GM18867 (cell line): ENCODE measurements around the gene SH3GL1.
"Not testable (repeated sequence)": the region's sequence is repeated elsewhere in the genome, so short reads cannot be mapped to it uniquely, and the experiment has no call there.

Experiments used
- ATAC-seq: cut with Tn5 transposase; IDR thresholded peaks from one replicate; pipeline ENCODE4 v1.9.1; 2021; ENCODE audit warnings: mild to moderate bottlenecking, moderate library complexity; ENCODE audit not compliant: unreplicated experiment

The SH3GL1 gene

GRCh38 chr19:4347521-4347920 is 52.8 kb downstream of the SH3GL1 start:
- ATAC-seq: no peak

DNA sequence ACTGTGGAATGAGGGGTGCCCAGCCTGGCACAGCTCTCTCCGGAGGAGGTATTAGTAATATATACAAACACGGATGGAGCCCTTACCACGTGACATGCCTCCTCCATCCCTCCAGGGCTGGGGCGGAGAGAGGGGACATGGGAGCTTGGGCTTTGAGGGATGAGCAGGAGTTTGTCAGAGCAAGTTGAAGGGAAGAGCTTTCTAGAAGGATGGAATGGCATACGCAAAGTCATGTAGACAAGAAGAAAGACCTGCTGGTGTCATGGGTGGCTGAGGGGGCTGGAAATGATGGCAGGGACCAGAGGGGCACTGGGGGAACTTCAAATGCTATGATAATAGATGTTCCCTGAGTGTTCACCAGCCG is 54.3 kb downstream of the SH3GL1 start:
- no peak for ATAC-seq

GRCh38 chr19:4345342-4346019 is 54.9 kb downstream of the SH3GL1 start:
- ATAC-seq: no peak

- ATAC-seq: peak; percentile 58
Observed at GRCh38 chr19:4343370-4344307, 56.7 kb downstream of the SH3GL1 start, which contains the start of gene MPND. TSS of gene MPND (plus strand) at chr19:4343562. CDS start at chr19:4343594, 32 bp downstream.

DNA sequence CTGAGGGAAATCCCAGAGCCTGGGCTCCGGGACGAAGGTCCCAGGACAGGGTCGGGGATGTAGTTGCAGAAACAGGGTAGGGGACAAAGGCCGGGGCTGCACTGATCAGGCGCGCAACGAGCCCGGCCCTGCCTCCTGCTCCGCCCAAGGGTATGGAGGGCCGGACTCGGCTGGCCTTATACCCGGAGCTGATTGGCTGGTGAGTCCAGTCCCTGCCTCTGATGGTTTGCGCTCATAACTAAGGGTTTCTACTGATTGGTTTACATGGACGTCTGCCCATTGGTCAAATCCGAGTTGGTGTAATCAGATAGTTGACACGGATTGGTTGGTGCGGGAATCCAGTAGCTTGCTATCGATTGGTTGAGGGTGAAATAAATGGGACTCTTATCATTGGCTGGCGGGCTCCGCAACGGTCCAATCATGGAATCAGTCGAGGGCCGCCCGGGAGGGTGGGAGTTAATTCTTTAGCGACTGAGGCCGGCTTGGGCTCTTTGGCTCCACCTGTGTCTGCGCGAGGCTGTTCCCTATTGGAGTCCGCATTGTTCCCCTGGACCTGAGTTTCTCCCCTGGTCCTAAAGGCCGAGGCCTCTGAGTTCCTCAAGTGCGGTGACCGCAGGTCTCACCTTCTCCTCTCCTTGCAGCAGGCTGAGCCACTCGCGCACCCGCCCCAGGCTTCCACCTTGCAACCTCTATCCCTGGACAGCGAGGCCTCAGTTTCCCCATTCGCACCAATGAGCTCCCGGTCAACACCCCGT is 57.6 kb downstream of the SH3GL1 start:
- ATAC-seq: peak; percentile 85

GRCh38 chr19:4342314-4342614 is 58.1 kb downstream of the SH3GL1 start:
- ATAC-seq: no peak

- no peak for ATAC-seq
Observed at GRCh38 chr19:4338441-4339355, 61.6 kb downstream of the SH3GL1 start, which contains the start of gene STAP2. TSS of gene STAP2 (minus strand) at chr19:4338827. CDS start at chr19:4338753, 74 bp downstream.

DNA sequence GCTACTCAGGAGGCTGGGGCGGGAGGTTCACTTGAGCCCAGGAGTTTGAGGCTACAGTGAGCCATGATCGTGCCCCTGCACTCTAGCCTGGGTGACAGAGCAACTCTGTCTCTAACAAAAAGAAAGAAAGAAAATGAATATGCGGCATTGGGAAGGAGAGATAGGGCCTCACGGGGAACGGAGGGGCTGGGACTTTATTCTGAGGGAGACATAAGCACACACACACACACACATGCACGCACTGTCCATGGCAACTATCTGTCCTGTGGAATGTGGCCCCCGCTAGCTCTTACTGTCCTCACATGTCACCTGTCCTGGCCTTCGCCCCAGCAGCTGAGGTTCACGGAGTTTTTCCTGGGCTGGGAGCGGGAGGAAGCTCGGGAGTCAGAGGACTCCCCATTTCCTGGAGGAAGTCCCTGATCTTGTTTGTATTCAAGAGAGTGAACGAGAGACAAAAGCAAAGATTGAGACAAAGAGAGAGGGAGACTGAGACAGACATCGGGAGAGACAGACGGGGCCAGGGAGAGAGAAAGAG is 62.4 kb downstream of the SH3GL1 start:
- no peak for ATAC-seq

GRCh38 chr19:4334929-4335570 is 65.3 kb downstream of the SH3GL1 start:
- no peak for ATAC-seq

- ATAC-seq: no peak
Observed at GRCh38 chr19:4329858-4330257, 70.5 kb downstream of the SH3GL1 start.

DNA sequence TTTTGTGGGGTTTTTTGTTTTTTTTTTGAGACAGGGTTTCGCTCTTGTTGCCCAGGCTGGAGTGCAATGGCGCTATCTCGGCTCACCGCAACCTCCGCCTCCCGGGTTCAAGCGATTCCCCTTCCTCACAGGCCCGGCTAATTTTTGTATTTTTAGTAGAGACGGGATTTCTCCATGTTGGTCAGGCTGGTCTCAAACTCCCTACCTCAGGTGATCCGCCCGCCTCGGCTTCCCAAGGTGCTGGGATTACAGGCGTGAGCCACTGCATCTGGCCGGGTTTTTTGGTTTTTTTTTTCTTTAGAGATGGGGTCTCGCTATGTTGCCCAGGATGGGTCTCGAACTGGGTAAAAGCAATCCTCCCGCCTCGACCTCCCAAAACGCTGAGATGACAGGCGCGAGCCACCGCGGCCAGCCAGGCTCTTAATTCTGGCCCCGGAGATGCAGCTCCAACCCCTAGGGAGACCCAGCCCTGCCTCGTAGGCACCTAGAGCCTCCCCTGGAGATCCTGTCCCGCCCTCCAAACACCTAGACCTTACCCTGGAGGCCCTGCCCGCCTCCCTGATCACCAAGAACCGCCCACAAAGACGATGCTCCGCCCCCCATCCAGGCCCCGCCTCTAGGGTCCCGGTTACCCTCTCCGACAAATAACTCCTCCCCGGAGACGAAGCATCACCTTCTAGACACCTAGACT is 71.2 kb downstream of the SH3GL1 start:
- ATAC-seq: not testable (repeated sequence)

GRCh38 chr19:4328243-4328990 is 71.9 kb downstream of the SH3GL1 start:
- peak; percentile 78 for ATAC-seq

DNA sequence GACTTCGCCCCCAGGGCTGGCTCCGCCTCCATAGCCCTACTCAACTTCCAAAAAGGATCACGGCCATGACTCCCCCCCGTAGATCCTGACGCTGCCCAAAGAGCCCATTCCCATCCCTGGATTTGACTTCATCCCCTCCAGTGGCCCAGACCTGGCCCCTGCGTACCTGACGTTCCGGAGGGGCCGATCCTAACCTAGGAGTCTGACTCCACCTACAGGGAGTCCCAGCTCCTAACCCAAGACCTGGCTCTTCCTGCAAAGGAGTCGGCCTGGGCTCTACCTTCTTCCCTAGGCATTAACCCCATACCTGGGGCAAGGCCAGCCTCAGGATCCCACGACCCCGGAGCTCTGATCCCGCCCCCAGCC is 72.5 kb downstream of the SH3GL1 start:
- ATAC-seq: peak; percentile 3

DNA sequence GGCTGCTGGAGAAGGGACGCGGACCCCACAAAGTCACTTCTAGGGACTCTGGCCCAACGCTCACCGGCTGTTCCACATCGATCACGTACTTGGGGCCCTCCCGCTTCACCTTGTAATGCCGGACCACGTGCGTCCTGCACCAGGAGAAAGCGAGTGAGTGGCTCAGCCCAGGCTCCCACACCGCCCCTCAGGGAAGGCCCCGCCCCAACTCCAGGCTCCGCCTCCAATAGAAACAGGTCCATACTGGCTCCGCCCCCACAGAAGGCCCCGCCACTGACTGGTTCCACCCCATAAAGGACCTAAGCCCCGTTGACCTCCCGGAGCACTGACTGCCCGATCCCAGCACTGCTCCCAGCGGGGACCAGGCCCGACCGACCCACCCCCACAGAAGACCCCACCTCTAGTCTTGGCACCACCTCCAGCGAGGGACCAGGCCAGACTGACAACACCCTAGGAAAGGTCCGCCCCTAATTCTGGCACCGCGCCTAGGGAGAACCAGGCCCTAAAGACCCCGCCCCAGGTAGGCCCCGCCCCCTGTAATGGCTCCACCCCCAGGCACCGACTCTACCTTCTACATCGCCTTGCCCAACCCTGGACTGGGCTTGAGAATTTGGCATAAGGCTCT is 73.0 kb downstream of the SH3GL1 start:
- no peak for ATAC-seq

GRCh38 chr19:4326837-4327251 is 73.5 kb downstream of the SH3GL1 start:
- no peak for ATAC-seq

GRCh38 chr19:4326215-4326836 is 74.0 kb downstream of the SH3GL1 start:
- no peak for ATAC-seq

DNA sequence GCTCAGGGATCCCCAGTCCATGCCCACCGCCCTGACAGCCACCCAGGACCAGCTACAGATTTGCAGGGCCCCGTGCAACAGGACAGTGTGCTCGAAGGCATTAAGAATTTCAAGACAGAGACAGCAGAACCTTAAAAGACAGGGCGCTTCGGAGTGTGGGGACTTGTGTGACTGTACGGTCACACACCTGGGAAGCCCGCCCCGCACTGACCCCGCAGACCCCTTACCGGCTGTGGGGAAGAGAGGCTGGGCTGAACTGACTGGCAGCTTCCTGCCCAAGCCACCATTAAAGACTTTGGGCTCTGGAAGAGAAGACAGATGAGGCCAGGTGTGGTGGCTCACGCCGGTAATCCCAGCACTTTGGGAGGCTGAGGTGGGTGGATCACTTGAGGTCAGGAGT is 76.1 kb downstream of the SH3GL1 start:
- ATAC-seq: no peak
